Measurements from ENCODE around the gene SYNDIG1. TPM values are rescaled to one million over a fixed set of nuclear protein-coding genes. Genes with fewer than 3 reads are reported as not detected.

The SYNDIG1 gene
- total RNA-seq, 1 experiment from 2014 or later, result not detected

- Histone ChIP-seq H2AFZ (ENCODE audit: low read length) (no peak overlapping the region), H3K27me3 (ENCODE audit: low read length) (peaks cover 86% of the 10 kb centered on the region), H3K27ac (ENCODE audit: low read length) (no peak overlapping the region), H3K4me2 (ENCODE audit: low read length) (no peak overlapping the region), H3K36me3 (ENCODE audit: low read depth, low read length) (no peaks in the 10 kb centered on the region), H3K79me2 (ENCODE audit: low read length) (no peaks in the 10 kb centered on the region), H3K9me3 (ENCODE audit: low read length) (no peaks in the 10 kb centered on the region), H3K9ac (ENCODE audit: low read length) (no peak overlapping the region), H3K9me2 (replicated peaks; ENCODE audit: low read length) (no peaks in the 10 kb centered on the region), H3F3A (ENCODE audit: low read length, unreplicated experiment) (no peaks in the 10 kb centered on the region), H3K4me3 (ENCODE audit: low read length) (no peak overlapping the region), H4K20me1 (ENCODE audit: low read length) (no peaks in the 10 kb centered on the region), H3K4me1 (ENCODE audit: insufficient read depth, low read length) (no peaks in the 10 kb centered on the region)
- DNase-seq (no peak), ATAC-seq (no peak)
- TF ChIP-seq EZH2phosphoT487 (IDR thresholded peaks at IDR 0.05; ENCODE audit: borderline replicate concordance, low read length) (no peak), EZH2 (IDR thresholded peaks at IDR 0.05; ENCODE audit: low read length, unreplicated experiment) (no peak), CTCF (conservative IDR thresholded peaks at IDR 0.05; ENCODE audit: low read depth, low read length) (no peak)
- intact Hi-C loops (cut with micrococcal nuclease), result no loop called here
- no TSS peak for BruUV-seq (replicated peaks)
- ChIA-PET CTCF (no interaction called here), POLR2A (ENCODE audit: unreplicated experiment) (no interaction called here)
Measured at GRCh38 chr20:24547967-24548366, 78.5 kb downstream of the SYNDIG1 start.

- no peaks in the 10 kb centered on the region for H3K79me2 ChIP-seq (ENCODE audit: low read length)
- H3K4me3 ChIP-seq (ENCODE audit: low read length), result no peak overlapping the region
- no peaks in the 10 kb centered on the region for H4K20me1 ChIP-seq (ENCODE audit: low read length)
- no peaks in the 10 kb centered on the region for H3K9me2 ChIP-seq (replicated peaks; ENCODE audit: low read length)
- no peak overlapping the region for H3K27ac ChIP-seq (ENCODE audit: low read length)
- intact Hi-C loops (cut with micrococcal nuclease), result no loop called here
- BruUV-seq (replicated peaks), result no TSS peak
- H3F3A ChIP-seq (ENCODE audit: low read length, unreplicated experiment), result no peaks in the 10 kb centered on the region
- no peak for DNase-seq
- no peaks in the 10 kb centered on the region for H3K36me3 ChIP-seq (ENCODE audit: low read depth, low read length)
- TF ChIP-seq EZH2phosphoT487 (IDR thresholded peaks at IDR 0.05; ENCODE audit: borderline replicate concordance, low read length), result no peak
- TF ChIP-seq CTCF (conservative IDR thresholded peaks at IDR 0.05; ENCODE audit: low read depth, low read length), result no peak
- TF ChIP-seq EZH2 (IDR thresholded peaks at IDR 0.05; ENCODE audit: low read length, unreplicated experiment), result no peak
- H3K9ac ChIP-seq (ENCODE audit: low read length), result no peak overlapping the region
- no peak overlapping the region for H3K4me2 ChIP-seq (ENCODE audit: low read length)
- ChIA-PET POLR2A (ENCODE audit: unreplicated experiment) (no interaction called here), CTCF (no interaction called here)
- no peaks in the 10 kb centered on the region for H3K4me1 ChIP-seq (ENCODE audit: insufficient read depth, low read length)
- H2AFZ ChIP-seq (ENCODE audit: low read length), result no peak overlapping the region
- no peak for ATAC-seq
- H3K9me3 ChIP-seq (ENCODE audit: low read length), result peaks cover 10% of the 10 kb centered on the region; the same call in 1 of the 2 replicates
- H3K27me3 ChIP-seq (ENCODE audit: low read length), result peaks cover 38% of the 10 kb centered on the region
Measured at GRCh38 chr20:24559114-24559732, 89.8 kb downstream of the SYNDIG1 start.

DNA sequence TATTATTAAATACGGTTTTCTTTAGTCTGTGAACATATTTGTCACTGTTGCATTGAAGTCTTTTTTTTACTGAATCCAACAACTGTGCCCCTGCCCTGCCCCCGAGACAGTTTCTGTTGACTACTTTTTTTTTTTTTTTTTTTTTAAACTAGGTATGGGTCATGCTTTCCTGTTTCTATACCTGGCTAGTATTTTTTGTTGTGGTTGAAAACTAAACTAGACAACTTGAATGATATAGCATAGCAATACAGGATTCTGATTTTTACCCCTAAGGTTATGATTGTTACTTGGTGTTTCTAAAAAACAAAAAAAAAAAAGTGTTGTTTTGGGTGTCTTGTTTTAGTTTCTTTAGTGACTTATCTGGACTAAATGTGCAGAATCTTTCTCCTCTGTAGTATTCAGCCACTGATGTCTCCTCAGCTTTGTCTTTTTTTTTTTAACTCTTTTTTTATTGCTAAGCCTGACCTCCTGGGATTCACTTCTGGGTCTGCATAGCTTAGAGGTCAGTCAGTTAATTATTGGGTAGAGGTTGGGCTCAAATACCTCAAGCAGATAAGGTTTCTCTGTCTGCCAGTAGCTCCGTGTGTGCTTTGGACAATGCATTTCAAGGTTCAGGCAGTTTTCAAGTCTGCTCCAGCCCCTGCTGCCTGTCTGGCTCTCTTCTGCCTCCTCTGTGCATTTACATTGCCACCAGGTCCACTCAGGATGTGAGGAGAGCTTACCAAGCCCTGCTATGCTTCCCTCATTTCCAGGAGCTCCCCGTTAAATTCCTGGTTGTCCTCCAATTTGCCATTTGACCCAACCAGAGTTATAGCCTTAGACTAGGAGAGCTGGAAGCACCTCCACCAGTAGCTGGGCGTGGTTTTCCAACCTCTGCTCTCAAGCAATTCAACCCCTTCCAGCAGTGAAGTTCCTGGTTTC is 91.4 kb downstream of the SYNDIG1 start:
- ATAC-seq (no peak), DNase-seq (no peak)
- Histone ChIP-seq H3K4me3 (ENCODE audit: low read length) (no peak overlapping the region), H3K36me3 (ENCODE audit: low read depth, low read length) (no peaks in the 10 kb centered on the region), H4K20me1 (ENCODE audit: low read length) (no peaks in the 10 kb centered on the region), H3K27ac (ENCODE audit: low read length) (no peak overlapping the region), H3K9me3 (ENCODE audit: low read length) (peaks cover 10% of the 10 kb centered on the region; the same call in 1 of the 2 replicates), H3K9ac (ENCODE audit: low read length) (no peak overlapping the region), H3F3A (ENCODE audit: low read length, unreplicated experiment) (no peaks in the 10 kb centered on the region), H3K4me1 (ENCODE audit: insufficient read depth, low read length) (no peaks in the 10 kb centered on the region), H3K9me2 (replicated peaks; ENCODE audit: low read length) (no peaks in the 10 kb centered on the region), H3K27me3 (ENCODE audit: low read length) (peaks cover 52% of the 10 kb centered on the region), H3K79me2 (ENCODE audit: low read length) (no peaks in the 10 kb centered on the region), H3K4me2 (ENCODE audit: low read length) (no peak overlapping the region), H2AFZ (ENCODE audit: low read length) (no peak overlapping the region)
- ChIA-PET POLR2A (ENCODE audit: unreplicated experiment) (no interaction called here), CTCF (no interaction called here)
- intact Hi-C loops (cut with micrococcal nuclease), result no loop called here
- TF ChIP-seq EZH2 (IDR thresholded peaks at IDR 0.05; ENCODE audit: low read length, unreplicated experiment) (no peak), EZH2phosphoT487 (IDR thresholded peaks at IDR 0.05; ENCODE audit: borderline replicate concordance, low read length) (no peak), CTCF (conservative IDR thresholded peaks at IDR 0.05; ENCODE audit: low read depth, low read length) (no peak)
- no TSS peak for BruUV-seq (replicated peaks)

Measured in PC-3 (cell line).